ENCODE results near the gene SRD5A2.

- no peak for TF ChIP-seq POLR2A (IDR thresholded peaks at IDR 0.05; ENCODE audit: control extremely low read depth in 1 of 2, low read depth in 2 of 2, low read length in 2 of 2)
- no peak for TF ChIP-seq CTCF (IDR thresholded peaks at IDR 0.05; ENCODE audit: control extremely low read depth in 1 of 3, insufficient read depth in 1 of 3, low read depth in 1 of 3, low read length in 3 of 3)
- no peak for TF ChIP-seq MAX (IDR thresholded peaks at IDR 0.05)
- no peak for TF ChIP-seq EP300 (IDR thresholded peaks at IDR 0.05; ENCODE audit: borderline replicate concordance in 1 of 2, low read depth in 2 of 2, low read length in 2 of 2)
- no peak for TF ChIP-seq NANOG (IDR thresholded peaks at IDR 0.05; ENCODE audit: insufficient read depth, low read depth, low read length, poor library complexity, severe bottlenecking)
- no peak for TF ChIP-seq JUN (IDR thresholded peaks at IDR 0.05; ENCODE audit: low read depth, low read length)
- TF ChIP-seq EZH2 (IDR thresholded peaks at IDR 0.05; ENCODE audit: low read depth, low read length, severe bottlenecking) = no peak
- no peak for TF ChIP-seq TAF1 (IDR thresholded peaks at IDR 0.05; ENCODE audit: low read depth, low read length)
- TF ChIP-seq SP4 (IDR thresholded peaks at IDR 0.05; ENCODE audit: low read length) = no peak
- TF ChIP-seq KDM1A (IDR thresholded peaks at IDR 0.05; ENCODE audit: borderline replicate concordance, low read length) = no peak
- no peak for TF ChIP-seq FOSL1 (IDR thresholded peaks at IDR 0.05; ENCODE audit: insufficient read depth, low read depth, low read length)
- no peak for TF ChIP-seq PHF8 (conservative IDR thresholded peaks at IDR 0.05; ENCODE audit: low read depth, low read length)
- TF ChIP-seq GABPA (IDR thresholded peaks at IDR 0.05; ENCODE audit: borderline replicate concordance, insufficient read depth, low read length) = no peak
- no peak for TF ChIP-seq CREB1 (IDR thresholded peaks at IDR 0.05)
These were observed 56.1 kb downstream of the SRD5A2 start for GRCh38 chr2:31524592-31524991.

Measured in H1 (cell line).